Ishikawa (cell line): ENCODE results near the gene CCNK.

ENCODE experiments used
- CREB1 ChIP-seq: IDR thresholded peaks from 2 replicates; pipeline ENCODE4 v1.6.1; 2012; ENCODE audit warnings: low read depth
- EGR1 ChIP-seq: IDR thresholded peaks from 2 replicates; pipeline ENCODE4 v1.6.1; 2012
- FOXM1 ChIP-seq: IDR thresholded peaks from 2 replicates; pipeline ENCODE4 v1.6.1; 2012; ENCODE audit warnings: low read depth, borderline replicate concordance
- RAD21 ChIP-seq: IDR thresholded peaks from 2 replicates; pipeline ENCODE4 v1.6.1; 2012; ENCODE audit warnings: low read depth
- TEAD4 ChIP-seq: IDR thresholded peaks from 2 replicates; pipeline ENCODE4 v1.6.1; 2012
- YY1 ChIP-seq: IDR thresholded peaks from 2 replicates; pipeline ENCODE4 v1.6.1; 2012; ENCODE audit warnings: low read depth
- TF ChIP-seq, protein P1 (sequence below): IDR thresholded peaks from 2 replicates; pipeline ENCODE4 v1.6.1; 2012; ENCODE audit warnings: low read depth, mild to moderate bottlenecking
- TF ChIP-seq, protein P2 (sequence below): IDR thresholded peaks from 2 replicates; pipeline ENCODE4 v1.6.1; 2012

DNA sequence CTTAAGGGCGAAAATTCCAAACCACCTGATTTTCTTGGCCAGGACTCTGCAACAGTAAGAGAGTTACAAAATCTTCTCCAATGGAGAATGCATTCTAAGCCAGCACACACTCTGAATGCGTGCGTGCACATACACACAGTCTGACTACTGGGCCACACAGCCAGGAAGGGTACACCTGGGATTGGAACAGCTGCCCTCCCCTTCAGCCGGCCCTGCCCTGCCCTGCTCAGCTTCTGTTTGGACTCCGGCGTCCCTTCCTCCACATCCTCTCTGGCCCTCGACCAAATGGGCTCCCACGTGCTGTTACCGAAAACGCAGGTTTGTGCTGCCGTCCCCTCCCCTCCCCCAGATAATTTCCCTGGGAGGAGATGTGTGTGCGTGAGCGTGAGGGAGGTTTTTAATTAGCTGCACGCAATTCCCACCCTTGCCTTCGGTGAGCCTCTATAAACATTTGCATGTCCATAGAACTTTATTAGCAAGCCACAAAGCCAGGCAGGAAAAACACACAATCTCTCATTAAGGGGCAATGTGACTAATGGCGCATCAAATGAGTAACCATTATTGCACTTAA is 43.0 kb downstream of the CCNK start:
- TF ChIP-seq, protein P1, sequence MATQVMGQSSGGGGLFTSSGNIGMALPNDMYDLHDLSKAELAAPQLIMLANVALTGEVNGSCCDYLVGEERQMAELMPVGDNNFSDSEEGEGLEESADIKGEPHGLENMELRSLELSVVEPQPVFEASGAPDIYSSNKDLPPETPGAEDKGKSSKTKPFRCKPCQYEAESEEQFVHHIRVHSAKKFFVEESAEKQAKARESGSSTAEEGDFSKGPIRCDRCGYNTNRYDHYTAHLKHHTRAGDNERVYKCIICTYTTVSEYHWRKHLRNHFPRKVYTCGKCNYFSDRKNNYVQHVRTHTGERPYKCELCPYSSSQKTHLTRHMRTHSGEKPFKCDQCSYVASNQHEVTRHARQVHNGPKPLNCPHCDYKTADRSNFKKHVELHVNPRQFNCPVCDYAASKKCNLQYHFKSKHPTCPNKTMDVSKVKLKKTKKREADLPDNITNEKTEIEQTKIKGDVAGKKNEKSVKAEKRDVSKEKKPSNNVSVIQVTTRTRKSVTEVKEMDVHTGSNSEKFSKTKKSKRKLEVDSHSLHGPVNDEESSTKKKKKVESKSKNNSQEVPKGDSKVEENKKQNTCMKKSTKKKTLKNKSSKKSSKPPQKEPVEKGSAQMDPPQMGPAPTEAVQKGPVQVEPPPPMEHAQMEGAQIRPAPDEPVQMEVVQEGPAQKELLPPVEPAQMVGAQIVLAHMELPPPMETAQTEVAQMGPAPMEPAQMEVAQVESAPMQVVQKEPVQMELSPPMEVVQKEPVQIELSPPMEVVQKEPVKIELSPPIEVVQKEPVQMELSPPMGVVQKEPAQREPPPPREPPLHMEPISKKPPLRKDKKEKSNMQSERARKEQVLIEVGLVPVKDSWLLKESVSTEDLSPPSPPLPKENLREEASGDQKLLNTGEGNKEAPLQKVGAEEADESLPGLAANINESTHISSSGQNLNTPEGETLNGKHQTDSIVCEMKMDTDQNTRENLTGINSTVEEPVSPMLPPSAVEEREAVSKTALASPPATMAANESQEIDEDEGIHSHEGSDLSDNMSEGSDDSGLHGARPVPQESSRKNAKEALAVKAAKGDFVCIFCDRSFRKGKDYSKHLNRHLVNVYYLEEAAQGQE, result no peak
- TF ChIP-seq YY1 (no peak), RAD21 (no peak), CREB1 (no peak), TEAD4 (no peak), EGR1 (no peak), FOXM1 (no peak)
- TF ChIP-seq, protein P2, sequence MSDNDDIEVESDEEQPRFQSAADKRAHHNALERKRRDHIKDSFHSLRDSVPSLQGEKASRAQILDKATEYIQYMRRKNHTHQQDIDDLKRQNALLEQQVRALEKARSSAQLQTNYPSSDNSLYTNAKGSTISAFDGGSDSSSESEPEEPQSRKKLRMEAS, result no peak
